GM23338 (cell line): ENCODE results near the gene RSPRY1. TPM values are rescaled to one million over a fixed set of nuclear protein-coding genes. Genes with fewer than 3 reads are reported as not detected.

ENCODE experiments used
- ATAC-seq: fragments of 200-7000 bp; cut with Tn5 transposase; 3 replicates; pipeline ENCODE4 v1.9.1; 2020
- DNase-seq: peaks from one replicate; pipeline ENCODE4 v3.0.0-alpha.2; 2015; ENCODE audit warnings: low spot score
- H2AFZ ChIP-seq: fragments of 200-600 bp; sonication (generic); 2 replicates; pipeline ENCODE4 v1.8.0; 2016; ENCODE audit warnings: antibody characterized with exemption, mild to moderate bottlenecking, moderate library complexity
- H3F3A ChIP-seq: fragments of 200-600 bp; sonication (generic); replicated peaks from 2 replicates; pipeline ENCODE4 v1.8.0; 2017; ENCODE audit warnings: antibody characterized with exemption, mixed run types, low read depth
- H3K27ac ChIP-seq: fragments of 200-600 bp; sonication (generic); 2 replicates; pipeline ENCODE4 v1.6.1; 2016; ENCODE audit warnings: low read depth
- H3K27me3 ChIP-seq: fragments of 200-600 bp; sonication (generic); 2 replicates; pipeline ENCODE4 v1.8.0; 2016; ENCODE audit warnings: mild to moderate bottlenecking, mixed run types, moderate library complexity; ENCODE audit not compliant: insufficient read depth
- H3K36me3 ChIP-seq: fragments of 200-600 bp; sonication (generic); 2 replicates; pipeline ENCODE4 v1.8.0; 2016; ENCODE audit warnings: mild to moderate bottlenecking; ENCODE audit not compliant: insufficient read depth
- H3K4me1 ChIP-seq: fragments of 200-600 bp; sonication (generic); 2 replicates; pipeline ENCODE4 v1.8.0; 2016; ENCODE audit warnings: mild to moderate bottlenecking, moderate library complexity; ENCODE audit not compliant: insufficient read depth
- H3K4me2 ChIP-seq: fragments of 200-600 bp; sonication (generic); 2 replicates; pipeline ENCODE4 v1.7.1; 2017; ENCODE audit warnings: mixed run types
- H3K4me3 ChIP-seq: fragments of 200-600 bp; sonication (generic); 2 replicates; pipeline ENCODE4 v1.6.1; 2016; ENCODE audit warnings: mixed run types
- H3K79me2 ChIP-seq: fragments of 200-600 bp; sonication (generic); replicated peaks from 2 replicates; pipeline ENCODE4 v1.8.0; 2017; ENCODE audit warnings: mild to moderate bottlenecking; ENCODE audit not compliant: insufficient read depth
- H3K9me2 ChIP-seq: fragments of 200-600 bp; sonication (generic); 2 replicates; pipeline ENCODE4 v1.8.0; 2017; ENCODE audit not compliant: insufficient read depth
- H4K20me1 ChIP-seq: fragments of 200-600 bp; sonication (generic); replicated peaks from 2 replicates; pipeline ENCODE4 v1.8.0; 2017; ENCODE audit warnings: mild to moderate bottlenecking; ENCODE audit not compliant: insufficient read depth
- H3K27ac Mint-ChIP-seq: 2 replicates; pipeline ENCODE4 v1.8.0; 2020; ENCODE audit warnings: inconsistent platforms, mild to moderate bottlenecking, moderate library complexity, mixed read lengths
- H3K27me3 Mint-ChIP-seq: 3 replicates; pipeline ENCODE4 v1.8.0; 2022; ENCODE audit warnings: low read depth, mild to moderate bottlenecking, moderate library complexity, mixed read lengths, inconsistent platforms; ENCODE audit not compliant: insufficient read depth, poor library complexity
- H3K36me3 Mint-ChIP-seq: 3 replicates; pipeline ENCODE4 v1.8.0; 2021; ENCODE audit warnings: low read depth, mild to moderate bottlenecking, inconsistent platforms, moderate library complexity, mixed read lengths
- H3K4me1 Mint-ChIP-seq: 3 replicates; pipeline ENCODE4 v1.8.0; 2020; ENCODE audit warnings: mild to moderate bottlenecking, inconsistent platforms, mixed read lengths
- H3K4me3 Mint-ChIP-seq: 3 replicates; pipeline ENCODE4 v1.8.0; 2021; ENCODE audit warnings: moderate library complexity, mild to moderate bottlenecking, inconsistent platforms, mixed read lengths
- H3K9me3 Mint-ChIP-seq: 3 replicates; pipeline ENCODE4 v1.8.0; 2020; ENCODE audit warnings: moderate library complexity, mild to moderate bottlenecking, inconsistent platforms, mixed read lengths
- CREB1 ChIP-seq: fragments of 250-450 bp; sonication (Bioruptor Pico); IDR thresholded peaks from 2 replicates; pipeline ENCODE4 v1.5.0; 2020; ENCODE audit warnings: low read depth, mild to moderate bottlenecking, moderate library complexity
- ETS1 ChIP-seq: IDR thresholded peaks from 2 replicates; pipeline ENCODE4 v1.6.1; 2016; ENCODE audit warnings: antibody characterized with exemption
- EZH2 ChIP-seq: fragments of 200-600 bp; sonication (generic); IDR thresholded peaks from one replicate; pipeline ENCODE4 v1.8.0; 2017; ENCODE audit warnings: antibody characterized with exemption, mild to moderate bottlenecking, low read depth; ENCODE audit not compliant: unreplicated experiment
- EZH2phosphoT487 ChIP-seq: fragments of 200-600 bp; sonication (generic); IDR thresholded peaks from one replicate; pipeline ENCODE4 v1.8.1; 2018; ENCODE audit warnings: antibody characterized with exemption; ENCODE audit not compliant: unreplicated experiment
- JUNB ChIP-seq: IDR thresholded peaks from one replicate; pipeline ENCODE4 v1.6.1; 2016; ENCODE audit warnings: antibody characterized with exemption; ENCODE audit not compliant: unreplicated experiment
- NANOG ChIP-seq: IDR thresholded peaks from 2 replicates; pipeline ENCODE4 v1.6.1; 2016; ENCODE audit warnings: antibody characterized with exemption, borderline replicate concordance
- POLR2AphosphoS5 ChIP-seq: IDR thresholded peaks from 2 replicates; pipeline ENCODE4 v1.6.1; 2016; ENCODE audit warnings: antibody characterized with exemption, low read depth
- REST ChIP-seq: IDR thresholded peaks from one replicate; pipeline ENCODE4 v1.6.1; 2018; ENCODE audit warnings: antibody characterized with exemption; ENCODE audit not compliant: unreplicated experiment
- STAT1 ChIP-seq: IDR thresholded peaks from one replicate; pipeline ENCODE4 v1.6.1; 2016; ENCODE audit warnings: antibody characterized with exemption; ENCODE audit not compliant: unreplicated experiment
- ZNF114 ChIP-seq: fragments of 250-450 bp; sonication (Bioruptor Pico); IDR thresholded peaks from 2 replicates; pipeline ENCODE4 v1.5.0; 2020; ENCODE audit warnings: mild to moderate bottlenecking, moderate library complexity
- ZNF331 ChIP-seq: fragments of 250-450 bp; sonication (Bioruptor Pico); IDR thresholded peaks from 2 replicates; pipeline ENCODE4 v1.5.0; 2020; ENCODE audit warnings: low read depth, mild to moderate bottlenecking, moderate library complexity
- polyA plus RNA-seq: library from polyadenylated mRNA; unstranded; fragments of >200 nt; fragmentation: Nextera tagmentation; extraction: Ambion mirVana; gene quantifications from 2 replicates; pipeline ENCODE4 v1.2.1, GENCODE V29; 2016
- total RNA-seq: library from RNA; depleted of rRNA; stranded (reverse); fragments of >200 nt; shearing (Covaris generic); gene quantifications from 2 replicates; pipeline ENCODE4 v1.2.3, GENCODE V29; 2014
- TF ChIP-seq, protein P1 (sequence below), 2 experiments: fragments of 200-600 bp in 1 of 2; sonication (generic) in 1 of 2; conservative IDR thresholded peaks; 2 replicates each; pipeline versions ENCODE4 v1.5.1 to v1.6.1; 2016 to 2017; ENCODE audit warnings: antibody characterized with exemption in 2 of 2, low read depth in 2 of 2, mild to moderate bottlenecking in 2 of 2, moderate library complexity in 1 of 2
- TF ChIP-seq, protein P2 (sequence below): fragments of 250-450 bp; sonication (Bioruptor Pico); IDR thresholded peaks from 2 replicates; pipeline ENCODE4 v1.5.0; 2020; ENCODE audit warnings: mild to moderate bottlenecking, moderate library complexity

Gene RSPRY1
- total and polyA plus RNA-seq, 2 experiments from 2014 or later: 25.8 to 35.9 TPM

DNA sequence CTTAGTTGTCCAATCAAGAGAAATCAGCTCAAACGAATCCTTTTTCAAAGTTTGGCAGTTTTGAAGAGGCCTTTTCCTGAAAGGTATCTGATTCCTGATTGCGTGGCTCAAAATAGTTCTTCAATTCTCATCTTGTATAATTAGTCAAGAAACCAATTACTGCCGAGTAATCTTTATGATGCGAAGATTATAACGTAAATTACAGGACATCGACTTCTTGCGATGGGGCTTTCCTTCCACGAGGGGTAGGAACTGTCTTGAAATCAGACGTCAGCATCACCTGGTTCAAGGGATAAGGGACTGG is 58.3 kb downstream of the RSPRY1 start:
- ATAC-seq (peak; percentile 22), DNase-seq (no peak)
- Histone ChIP-seq H3F3A (peaks cover 5% of the 10 kb centered on the region; the same call in 1 of the 2 replicates), H3K4me1 (peaks cover 8% of the 10 kb centered on the region; the same call in 1 of the 2 replicates), H3K36me3 (0 out of 2 replicates have a peak, but pooled peaks cover under 1% of the 10 kb centered on the region), H2AFZ (peak overlapping the region; percentile 93), H3K4me3 (peak overlapping the region; percentile 87), H3K79me2 (no peaks in the 10 kb centered on the region), H3K27ac (no peak overlapping the region), H3K4me2 (peak overlapping the region; percentile 80), H3K9me2 (no peaks in the 10 kb centered on the region), H4K20me1 (no peaks in the 10 kb centered on the region), H3K27me3 (no peaks in the 10 kb centered on the region)
- Mint-ChIP-seq H3K36me3 (peaks cover 1% of the 10 kb centered on the region; the same call in 2 of the 3 replicates), H3K27me3 (peaks cover 17% of the 10 kb centered on the region), H3K4me1 (peaks cover 6% of the 10 kb centered on the region), H3K9me3 (no peaks in the 10 kb centered on the region), H3K4me3 (peak overlapping the region; percentile 89), H3K27ac (peak overlapping the region; percentile 92; the same call in 1 of the 2 replicates)
- TF ChIP-seq CREB1 (CRISPR knock-in tag): peak; percentile 50; the same call in 1 of the 2 replicates
- no peak for TF ChIP-seq REST
- TF ChIP-seq, protein P1, sequence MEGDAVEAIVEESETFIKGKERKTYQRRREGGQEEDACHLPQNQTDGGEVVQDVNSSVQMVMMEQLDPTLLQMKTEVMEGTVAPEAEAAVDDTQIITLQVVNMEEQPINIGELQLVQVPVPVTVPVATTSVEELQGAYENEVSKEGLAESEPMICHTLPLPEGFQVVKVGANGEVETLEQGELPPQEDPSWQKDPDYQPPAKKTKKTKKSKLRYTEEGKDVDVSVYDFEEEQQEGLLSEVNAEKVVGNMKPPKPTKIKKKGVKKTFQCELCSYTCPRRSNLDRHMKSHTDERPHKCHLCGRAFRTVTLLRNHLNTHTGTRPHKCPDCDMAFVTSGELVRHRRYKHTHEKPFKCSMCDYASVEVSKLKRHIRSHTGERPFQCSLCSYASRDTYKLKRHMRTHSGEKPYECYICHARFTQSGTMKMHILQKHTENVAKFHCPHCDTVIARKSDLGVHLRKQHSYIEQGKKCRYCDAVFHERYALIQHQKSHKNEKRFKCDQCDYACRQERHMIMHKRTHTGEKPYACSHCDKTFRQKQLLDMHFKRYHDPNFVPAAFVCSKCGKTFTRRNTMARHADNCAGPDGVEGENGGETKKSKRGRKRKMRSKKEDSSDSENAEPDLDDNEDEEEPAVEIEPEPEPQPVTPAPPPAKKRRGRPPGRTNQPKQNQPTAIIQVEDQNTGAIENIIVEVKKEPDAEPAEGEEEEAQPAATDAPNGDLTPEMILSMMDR (conservative IDR thresholded peaks at IDR 0.05; ENCODE audit: low read depth in 2 of 2): 0 out of 4 replicates have a peak, but pooled peaks of 1 of the 2 experiments have one; percentile 9
- no peak for TF ChIP-seq EZH2
- TF ChIP-seq, protein P2, sequence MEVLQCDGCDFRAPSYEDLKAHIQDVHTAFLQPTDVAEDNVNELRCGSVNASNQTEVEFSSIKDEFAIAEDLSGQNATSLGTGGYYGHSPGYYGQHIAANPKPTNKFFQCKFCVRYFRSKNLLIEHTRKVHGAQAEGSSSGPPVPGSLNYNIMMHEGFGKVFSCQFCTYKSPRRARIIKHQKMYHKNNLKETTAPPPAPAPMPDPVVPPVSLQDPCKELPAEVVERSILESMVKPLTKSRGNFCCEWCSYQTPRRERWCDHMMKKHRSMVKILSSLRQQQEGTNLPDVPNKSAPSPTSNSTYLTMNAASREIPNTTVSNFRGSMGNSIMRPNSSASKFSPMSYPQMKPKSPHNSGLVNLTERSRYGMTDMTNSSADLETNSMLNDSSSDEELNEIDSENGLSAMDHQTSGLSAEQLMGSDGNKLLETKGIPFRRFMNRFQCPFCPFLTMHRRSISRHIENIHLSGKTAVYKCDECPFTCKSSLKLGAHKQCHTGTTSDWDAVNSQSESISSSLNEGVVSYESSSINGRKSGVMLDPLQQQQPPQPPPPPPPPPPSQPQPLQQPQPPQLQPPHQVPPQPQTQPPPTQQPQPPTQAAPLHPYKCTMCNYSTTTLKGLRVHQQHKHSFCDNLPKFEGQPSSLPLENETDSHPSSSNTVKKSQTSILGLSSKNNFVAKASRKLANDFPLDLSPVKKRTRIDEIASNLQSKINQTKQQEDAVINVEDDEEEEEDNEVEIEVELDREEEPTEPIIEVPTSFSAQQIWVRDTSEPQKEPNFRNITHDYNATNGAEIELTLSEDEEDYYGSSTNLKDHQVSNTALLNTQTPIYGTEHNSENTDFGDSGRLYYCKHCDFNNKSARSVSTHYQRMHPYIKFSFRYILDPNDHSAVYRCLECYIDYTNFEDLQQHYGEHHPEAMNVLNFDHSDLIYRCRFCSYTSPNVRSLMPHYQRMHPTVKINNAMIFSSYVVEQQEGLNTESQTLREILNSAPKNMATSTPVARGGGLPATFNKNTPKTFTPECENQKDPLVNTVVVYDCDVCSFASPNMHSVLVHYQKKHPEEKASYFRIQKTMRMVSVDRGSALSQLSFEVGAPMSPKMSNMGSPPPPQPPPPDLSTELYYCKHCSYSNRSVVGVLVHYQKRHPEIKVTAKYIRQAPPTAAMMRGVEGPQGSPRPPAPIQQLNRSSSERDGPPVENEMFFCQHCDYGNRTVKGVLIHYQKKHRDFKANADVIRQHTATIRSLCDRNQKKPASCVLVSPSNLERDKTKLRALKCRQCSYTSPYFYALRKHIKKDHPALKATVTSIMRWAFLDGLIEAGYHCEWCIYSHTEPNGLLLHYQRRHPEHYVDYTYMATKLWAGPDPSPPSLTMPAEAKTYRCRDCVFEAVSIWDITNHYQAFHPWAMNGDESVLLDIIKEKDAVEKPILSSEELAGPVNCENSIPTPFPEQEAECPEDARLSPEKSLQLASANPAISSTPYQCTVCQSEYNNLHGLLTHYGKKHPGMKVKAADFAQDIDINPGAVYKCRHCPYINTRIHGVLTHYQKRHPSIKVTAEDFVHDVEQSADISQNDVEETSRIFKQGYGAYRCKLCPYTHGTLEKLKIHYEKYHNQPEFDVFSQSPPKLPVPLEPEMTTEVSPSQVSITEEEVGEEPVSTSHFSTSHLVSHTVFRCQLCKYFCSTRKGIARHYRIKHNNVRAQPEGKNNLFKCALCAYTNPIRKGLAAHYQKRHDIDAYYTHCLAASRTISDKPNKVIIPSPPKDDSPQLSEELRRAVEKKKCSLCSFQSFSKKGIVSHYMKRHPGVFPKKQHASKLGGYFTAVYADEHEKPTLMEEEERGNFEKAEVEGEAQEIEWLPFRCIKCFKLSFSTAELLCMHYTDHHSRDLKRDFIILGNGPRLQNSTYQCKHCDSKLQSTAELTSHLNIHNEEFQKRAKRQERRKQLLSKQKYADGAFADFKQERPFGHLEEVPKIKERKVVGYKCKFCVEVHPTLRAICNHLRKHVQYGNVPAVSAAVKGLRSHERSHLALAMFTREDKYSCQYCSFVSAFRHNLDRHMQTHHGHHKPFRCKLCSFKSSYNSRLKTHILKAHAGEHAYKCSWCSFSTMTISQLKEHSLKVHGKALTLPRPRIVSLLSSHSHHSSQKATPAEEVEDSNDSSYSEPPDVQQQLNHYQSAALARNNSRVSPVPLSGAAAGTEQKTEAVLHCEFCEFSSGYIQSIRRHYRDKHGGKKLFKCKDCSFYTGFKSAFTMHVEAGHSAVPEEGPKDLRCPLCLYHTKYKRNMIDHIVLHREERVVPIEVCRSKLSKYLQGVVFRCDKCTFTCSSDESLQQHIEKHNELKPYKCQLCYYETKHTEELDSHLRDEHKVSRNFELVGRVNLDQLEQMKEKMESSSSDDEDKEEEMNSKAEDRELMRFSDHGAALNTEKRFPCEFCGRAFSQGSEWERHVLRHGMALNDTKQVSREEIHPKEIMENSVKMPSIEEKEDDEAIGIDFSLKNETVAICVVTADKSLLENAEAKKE (CRISPR knock-in tag): no peak
- TF ChIP-seq ETS1: no peak
- TF ChIP-seq ZNF331 (CRISPR knock-in tag): no peak
- no peak for TF ChIP-seq STAT1
- no peak for TF ChIP-seq NANOG
- no peak for TF ChIP-seq EZH2phosphoT487
- no peak for TF ChIP-seq JUNB
- no peak for TF ChIP-seq POLR2AphosphoS5
- TF ChIP-seq ZNF114 (CRISPR knock-in tag): no peak
